Choroid plexus epithelial cell (primary cell): ENCODE measurements around the gene OBSCN.

Source experiments
- DNase-seq: peaks from one replicate; pipeline ENCODE4 v3.0.0-alpha.2; 2010; ENCODE audit warnings: low read depth
- H3K4me3 ChIP-seq: 2 replicates; pipeline ENCODE4 v1.5.1; 2011; ENCODE audit warnings: low read depth, mild to moderate bottlenecking, control low read depth, low read length, moderate library complexity
- TF ChIP-seq, protein P1 (sequence below): conservative IDR thresholded peaks from 2 replicates; pipeline ENCODE4 v1.5.1; 2011; ENCODE audit warnings: low read depth, mild to moderate bottlenecking, control low read depth, inconsistent platforms, low read length, moderate library complexity

Gene OBSCN

DNA sequence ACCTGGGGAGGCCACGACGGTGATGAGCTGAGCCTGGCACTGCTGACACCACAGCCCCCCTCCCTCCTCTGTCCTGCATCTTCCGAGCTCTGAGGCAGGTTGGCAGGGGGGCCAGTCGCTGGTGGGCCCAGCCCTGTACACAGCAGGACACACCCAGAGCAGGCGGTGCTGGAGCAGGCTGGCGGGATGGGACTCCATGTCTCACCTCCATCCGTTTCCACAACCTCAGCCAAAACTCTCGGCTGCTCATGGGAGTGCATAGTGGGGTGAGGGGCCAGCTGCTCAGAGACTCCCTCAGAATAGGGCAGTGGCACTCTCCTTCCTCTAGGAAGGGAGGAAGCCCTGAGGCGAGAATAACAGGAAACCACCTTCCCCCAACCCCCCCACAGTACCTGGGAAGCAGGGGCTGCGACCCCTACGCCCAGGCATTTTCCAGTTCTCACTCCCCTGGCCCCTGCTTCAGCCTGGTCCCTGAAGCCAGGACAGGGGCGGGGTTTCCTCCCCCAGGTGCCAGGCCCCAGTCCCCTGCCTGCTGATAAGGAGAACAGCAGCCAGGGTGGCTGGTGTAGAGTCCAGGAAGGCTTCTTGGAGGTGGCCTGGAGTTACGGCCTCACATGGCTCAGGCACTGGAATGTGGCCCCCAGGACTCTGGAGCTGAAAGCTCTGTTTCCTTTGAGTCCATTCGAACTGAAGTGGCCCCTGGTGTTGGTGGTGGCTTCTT, 45.4 kb upstream of the OBSCN start:
- peak; percentile 20 for DNase-seq
- TF ChIP-seq, protein P1, sequence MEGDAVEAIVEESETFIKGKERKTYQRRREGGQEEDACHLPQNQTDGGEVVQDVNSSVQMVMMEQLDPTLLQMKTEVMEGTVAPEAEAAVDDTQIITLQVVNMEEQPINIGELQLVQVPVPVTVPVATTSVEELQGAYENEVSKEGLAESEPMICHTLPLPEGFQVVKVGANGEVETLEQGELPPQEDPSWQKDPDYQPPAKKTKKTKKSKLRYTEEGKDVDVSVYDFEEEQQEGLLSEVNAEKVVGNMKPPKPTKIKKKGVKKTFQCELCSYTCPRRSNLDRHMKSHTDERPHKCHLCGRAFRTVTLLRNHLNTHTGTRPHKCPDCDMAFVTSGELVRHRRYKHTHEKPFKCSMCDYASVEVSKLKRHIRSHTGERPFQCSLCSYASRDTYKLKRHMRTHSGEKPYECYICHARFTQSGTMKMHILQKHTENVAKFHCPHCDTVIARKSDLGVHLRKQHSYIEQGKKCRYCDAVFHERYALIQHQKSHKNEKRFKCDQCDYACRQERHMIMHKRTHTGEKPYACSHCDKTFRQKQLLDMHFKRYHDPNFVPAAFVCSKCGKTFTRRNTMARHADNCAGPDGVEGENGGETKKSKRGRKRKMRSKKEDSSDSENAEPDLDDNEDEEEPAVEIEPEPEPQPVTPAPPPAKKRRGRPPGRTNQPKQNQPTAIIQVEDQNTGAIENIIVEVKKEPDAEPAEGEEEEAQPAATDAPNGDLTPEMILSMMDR = no peak
- H3K4me3 ChIP-seq = no peak overlapping the region

DNA sequence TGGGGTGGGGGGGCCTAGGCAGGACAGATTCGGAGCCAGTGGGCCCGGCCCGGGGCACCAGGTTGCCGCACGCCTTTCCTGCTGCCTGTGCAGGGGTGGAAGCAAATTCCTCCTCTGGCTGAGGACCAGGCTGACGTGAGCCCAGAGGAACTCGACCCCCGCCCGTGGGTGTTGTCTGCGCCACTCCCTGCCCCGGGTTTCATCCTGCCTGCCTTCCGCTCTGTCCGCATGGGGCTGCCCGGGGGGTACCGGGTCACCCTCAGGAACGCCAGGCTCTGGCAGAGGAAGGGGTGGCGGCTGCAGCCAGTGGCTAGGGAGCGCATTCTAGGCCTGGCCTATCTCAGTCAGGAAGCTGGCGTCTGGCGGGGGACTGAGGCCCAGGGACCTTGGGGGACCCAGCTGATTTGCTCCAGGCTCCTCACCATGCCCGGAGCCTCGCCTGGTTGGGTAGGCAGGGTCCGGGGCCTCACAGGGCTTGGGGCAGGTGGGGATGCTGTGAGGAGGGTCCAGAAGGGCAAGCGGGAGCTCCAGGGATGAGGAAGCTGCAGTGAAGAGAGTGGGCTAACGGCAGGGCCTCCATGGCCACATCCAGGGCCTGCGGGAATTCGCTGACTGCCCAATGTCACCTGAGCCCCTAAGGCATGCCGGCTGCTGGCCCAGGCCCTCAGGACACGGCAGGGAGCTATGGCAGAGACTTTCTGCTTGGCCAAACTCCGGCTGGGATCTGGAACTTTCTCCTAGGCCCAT, 44.7 kb upstream of the OBSCN start:
- H3K4me3 ChIP-seq = no peak overlapping the region
- TF ChIP-seq, protein P1 = no peak
- peak; percentile 51 for DNase-seq

DNA sequence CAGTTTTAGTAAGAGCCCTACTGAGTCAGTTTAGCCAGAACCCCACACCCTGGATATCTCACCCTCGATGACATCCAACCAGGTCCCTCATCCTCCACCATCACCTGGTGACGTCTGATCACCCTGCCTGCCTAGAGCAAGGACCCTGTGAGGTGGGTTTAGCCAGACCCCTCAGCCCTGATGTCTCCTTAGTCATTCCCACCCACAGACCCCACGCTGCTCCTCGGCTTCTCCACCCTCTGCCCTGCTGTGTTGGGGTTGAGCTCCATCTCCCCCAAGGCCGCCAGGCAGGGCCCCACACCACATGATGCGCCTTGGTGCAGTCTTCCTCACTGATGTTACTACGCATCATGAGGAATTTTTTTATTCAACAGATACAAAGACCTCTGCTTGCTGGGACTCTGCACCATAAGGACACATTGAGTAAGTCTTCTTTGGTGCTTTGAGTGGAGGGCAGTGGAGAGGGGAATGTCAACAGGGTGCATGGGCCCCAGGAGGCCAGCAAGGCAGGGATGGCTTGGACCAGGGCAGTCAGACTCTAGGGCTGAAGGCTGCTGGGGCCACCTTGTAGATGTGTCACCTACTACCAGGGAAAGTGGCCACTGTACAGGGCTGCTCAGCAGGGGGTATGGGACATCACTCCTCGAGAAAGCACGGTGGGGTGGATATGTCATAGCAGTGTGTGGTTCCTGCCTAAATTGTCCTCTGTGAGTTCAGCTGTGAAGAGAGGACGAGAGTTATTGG, 43.9 kb upstream of the OBSCN start:
- DNase-seq = no peak
- TF ChIP-seq, protein P1 = no peak
- H3K4me3 ChIP-seq = no peak overlapping the region

DNA sequence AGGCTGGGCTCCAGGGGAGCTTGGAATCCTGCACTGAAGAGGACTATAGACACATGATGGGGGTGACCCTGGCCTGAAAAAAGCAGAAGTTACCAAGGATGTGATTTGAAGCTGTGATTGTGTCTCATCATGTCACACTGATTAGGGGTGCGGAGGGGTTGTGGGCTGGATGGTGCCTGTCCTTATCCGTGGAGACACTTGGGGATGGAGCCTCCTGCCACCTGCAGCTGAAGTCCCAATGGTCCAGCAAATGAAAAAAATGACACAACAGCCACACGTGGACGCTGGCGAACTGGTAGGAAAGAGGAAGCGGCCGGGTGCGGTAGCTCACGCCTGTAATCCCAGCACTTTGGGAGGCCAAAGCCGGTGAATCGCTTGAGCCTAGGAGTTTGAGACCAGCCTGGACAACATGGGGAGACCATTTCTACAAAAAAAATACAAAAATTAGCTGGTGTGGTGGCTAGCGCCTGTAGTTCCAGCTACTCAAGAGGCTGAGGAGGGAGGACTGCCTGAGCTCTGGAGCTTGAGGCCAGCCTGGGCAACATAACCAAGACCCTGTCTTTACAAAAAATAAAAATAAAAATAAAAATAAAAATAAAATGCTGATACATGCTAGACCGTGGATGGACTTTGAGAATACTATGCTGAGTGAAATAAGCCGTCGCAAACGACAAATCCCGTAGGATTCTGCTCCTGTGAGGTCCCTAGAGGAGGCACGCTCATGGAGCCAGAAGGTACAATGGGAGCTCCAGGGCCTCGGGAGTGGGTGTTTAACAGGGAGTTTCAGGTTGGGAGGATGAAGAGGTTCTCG, 43.1 kb upstream of the OBSCN start:
- TF ChIP-seq, protein P1 = no peak
- DNase-seq = no peak
- H3K4me3 ChIP-seq = peak overlapping the region; percentile 65

DNA sequence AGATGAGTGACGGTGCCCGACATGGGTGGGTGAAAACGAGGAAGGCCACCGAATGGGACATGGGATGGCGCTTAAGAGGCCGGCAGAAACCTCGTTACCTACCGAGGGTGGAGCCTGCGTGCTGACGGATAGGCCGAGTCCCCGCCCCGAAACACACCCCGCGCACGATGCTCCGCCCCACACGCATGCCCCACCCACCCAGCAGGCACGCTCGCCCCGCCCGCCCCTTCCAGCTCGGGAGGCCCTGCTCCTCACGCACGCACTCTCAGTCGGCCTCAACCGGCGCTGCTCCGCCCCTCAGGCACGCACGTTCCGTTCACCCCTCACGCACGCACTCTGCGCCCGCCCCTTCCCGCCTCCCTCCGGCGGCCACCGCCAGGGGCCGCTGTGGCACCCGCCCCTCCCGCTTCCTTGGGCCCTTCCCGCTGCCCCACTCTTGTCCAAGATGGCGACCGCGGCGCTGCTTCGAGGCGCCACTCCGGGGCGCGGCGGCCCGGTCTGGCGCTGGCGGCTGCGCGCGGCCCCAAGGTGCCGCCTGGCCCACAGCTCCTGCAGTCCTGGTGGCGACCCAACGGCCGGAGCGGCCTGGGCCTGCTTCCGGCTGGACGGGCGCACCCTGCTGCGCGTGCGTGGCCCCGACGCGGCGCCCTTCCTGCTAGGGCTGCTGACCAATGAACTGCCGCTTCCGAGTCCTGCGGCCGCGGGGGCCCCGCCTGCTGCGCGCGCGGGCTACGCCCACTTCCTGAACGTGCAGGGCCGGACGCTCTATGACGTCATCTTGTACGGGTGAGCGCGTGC, 42.3 kb upstream of the OBSCN start, which contains the start of gene IBA57:
IBA57 (plus strand) TSS at position 433 of the 798 bp plus-strand sequence; CDS start at position 446, 13 bp downstream.
- TF ChIP-seq, protein P1 = peak; percentile 72
- H3K4me3 ChIP-seq = peak within 1 kb of the TSS; percentile 66
- DNase-seq = peak; percentile 99
